ENCODE measurements around the gene ZBTB7C. TPM values are rescaled to one million over a fixed set of nuclear protein-coding genes. Genes with fewer than 3 reads are reported as not detected.

The ZBTB7C gene
- total and polyA plus RNA-seq, 2 donors, result 4.6 to 8.6 TPM

- Histone ChIP-seq H3K4me3 (ENCODE audit: low read depth, low read length) (no peak overlapping the region), H3K36me3 (ENCODE audit: insufficient read depth) (no peaks in the 10 kb centered on the region), H3K27ac (ENCODE audit: low read depth) (no peak overlapping the region), H3K4me1 (ENCODE audit: insufficient read depth) (no peaks in the 10 kb centered on the region)
- DNase-seq (ENCODE audit: extremely low spot score), result no peak
- 85% methylated on average over 5 of the region's 5 CpGs for WGBS
Measured at GRCh38 chr18:48046843-48047242, 362.3 kb downstream of the ZBTB7C start.

GRCh38 chr18:48045744-48046143, 363.4 kb downstream of the ZBTB7C start:
- no peaks in the 10 kb centered on the region for H3K4me1 ChIP-seq (ENCODE audit: insufficient read depth)
- 82% methylated on average over 2 of the region's 2 CpGs for WGBS
- no peak overlapping the region for H3K4me3 ChIP-seq (ENCODE audit: low read depth, low read length)
- no peak overlapping the region for H3K27ac ChIP-seq (ENCODE audit: low read depth)
- H3K36me3 ChIP-seq (ENCODE audit: insufficient read depth), result no peaks in the 10 kb centered on the region
- no peak for DNase-seq (ENCODE audit: extremely low spot score)

GRCh38 chr18:48044944-48045343, 364.2 kb downstream of the ZBTB7C start:
- Histone ChIP-seq H3K4me1 (ENCODE audit: insufficient read depth) (no peaks in the 10 kb centered on the region), H3K36me3 (ENCODE audit: insufficient read depth) (no peaks in the 10 kb centered on the region), H3K27ac (ENCODE audit: low read depth) (no peak overlapping the region), H3K4me3 (ENCODE audit: low read depth, low read length) (no peak overlapping the region)
- WGBS, result 91% methylated on average over 3 of the region's 3 CpGs
- DNase-seq (ENCODE audit: extremely low spot score), result no peak

DNA sequence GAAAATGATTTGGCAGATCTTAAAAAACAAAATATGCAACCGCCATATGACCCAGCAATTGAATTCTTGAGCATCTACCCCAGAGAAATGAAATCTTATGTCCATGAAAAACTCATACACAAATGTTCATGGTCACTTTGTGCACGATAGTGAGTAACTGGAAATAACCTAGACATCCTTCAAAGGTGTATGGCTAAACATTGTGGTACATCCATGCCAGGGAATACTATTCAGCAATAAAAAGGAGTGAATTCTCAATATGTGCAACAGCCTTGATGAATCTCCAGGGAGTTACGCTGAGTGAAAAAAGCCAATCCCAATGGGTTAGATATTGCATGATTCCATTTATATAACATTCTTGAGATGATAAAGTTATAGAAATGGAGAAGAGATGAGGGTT, 366.0 kb downstream of the ZBTB7C start:
- 98% methylated on average over 3 of the region's 3 CpGs for WGBS

DNA sequence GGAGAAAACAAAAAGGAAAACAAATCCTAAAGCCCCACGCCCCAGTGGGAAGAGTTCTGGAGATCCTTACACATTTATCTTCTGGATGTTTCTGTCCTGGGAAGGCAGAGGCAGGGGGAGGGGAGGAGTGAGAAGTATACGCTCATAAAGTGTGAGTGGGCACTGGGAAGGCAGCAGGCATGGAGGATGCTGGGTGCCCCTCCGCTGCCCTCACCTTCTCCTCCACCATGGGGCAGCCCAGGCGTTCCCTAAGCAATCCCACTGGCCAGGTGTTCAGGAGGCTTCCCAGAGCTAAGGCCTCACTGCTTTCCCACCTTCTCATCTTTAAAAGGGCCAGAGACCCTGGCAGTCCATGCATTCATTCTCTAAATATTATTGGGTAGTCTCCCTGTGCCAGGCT, 366.8 kb downstream of the ZBTB7C start:
- Histone ChIP-seq H3K27ac (ENCODE audit: low read depth) (no peak overlapping the region), H3K4me1 (ENCODE audit: insufficient read depth) (no peaks in the 10 kb centered on the region), H3K4me3 (ENCODE audit: low read depth, low read length) (no peak overlapping the region), H3K36me3 (ENCODE audit: insufficient read depth) (no peaks in the 10 kb centered on the region)
- no peak for DNase-seq (ENCODE audit: extremely low spot score)
- 77% methylated on average over 4 of the region's 4 CpGs for WGBS

More for the DNA sequence above, 366.0 kb downstream of the ZBTB7C start:
- H3K4me3 ChIP-seq (ENCODE audit: low read depth, low read length), result no peak overlapping the region
- no peaks in the 10 kb centered on the region for H3K4me1 ChIP-seq (ENCODE audit: insufficient read depth)
- no peak for DNase-seq (ENCODE audit: extremely low spot score)
- H3K27ac ChIP-seq (ENCODE audit: low read depth), result no peak overlapping the region
- H3K36me3 ChIP-seq (ENCODE audit: insufficient read depth), result no peaks in the 10 kb centered on the region

- WGBS, result 95% methylated on average over 23 of the region's 23 CpGs
- Histone ChIP-seq H3K36me3 (ENCODE audit: insufficient read depth) (no peaks in the 10 kb centered on the region), H3K4me1 (ENCODE audit: insufficient read depth) (no peaks in the 10 kb centered on the region), H3K4me3 (ENCODE audit: low read depth, low read length) (no peak overlapping the region), H3K27ac (ENCODE audit: low read depth) (no peak overlapping the region)
- DNase-seq (ENCODE audit: extremely low spot score), result no peak
Measured at GRCh38 chr18:48040457-48041110, 368.6 kb downstream of the ZBTB7C start.

- Histone ChIP-seq H3K4me3 (ENCODE audit: low read depth, low read length) (no peak overlapping the region), H3K4me1 (ENCODE audit: insufficient read depth) (no peaks in the 10 kb centered on the region), H3K36me3 (ENCODE audit: insufficient read depth) (no peaks in the 10 kb centered on the region), H3K27ac (ENCODE audit: low read depth) (no peak overlapping the region)
- DNase-seq (ENCODE audit: extremely low spot score), result no peak
- 97% methylated on average over 17 of the region's 17 CpGs for WGBS
Measured at GRCh38 chr18:48039769-48040215, 369.4 kb downstream of the ZBTB7C start.

- Histone ChIP-seq H3K27ac (ENCODE audit: low read depth) (no peak overlapping the region), H3K36me3 (ENCODE audit: insufficient read depth) (no peaks in the 10 kb centered on the region), H3K4me3 (ENCODE audit: low read depth, low read length) (no peak overlapping the region), H3K4me1 (ENCODE audit: insufficient read depth) (no peaks in the 10 kb centered on the region)
- 96% methylated on average over 6 of the region's 6 CpGs for WGBS
- no peak for DNase-seq (ENCODE audit: extremely low spot score)
Measured at GRCh38 chr18:48038636-48039035, 370.5 kb downstream of the ZBTB7C start.

DNA sequence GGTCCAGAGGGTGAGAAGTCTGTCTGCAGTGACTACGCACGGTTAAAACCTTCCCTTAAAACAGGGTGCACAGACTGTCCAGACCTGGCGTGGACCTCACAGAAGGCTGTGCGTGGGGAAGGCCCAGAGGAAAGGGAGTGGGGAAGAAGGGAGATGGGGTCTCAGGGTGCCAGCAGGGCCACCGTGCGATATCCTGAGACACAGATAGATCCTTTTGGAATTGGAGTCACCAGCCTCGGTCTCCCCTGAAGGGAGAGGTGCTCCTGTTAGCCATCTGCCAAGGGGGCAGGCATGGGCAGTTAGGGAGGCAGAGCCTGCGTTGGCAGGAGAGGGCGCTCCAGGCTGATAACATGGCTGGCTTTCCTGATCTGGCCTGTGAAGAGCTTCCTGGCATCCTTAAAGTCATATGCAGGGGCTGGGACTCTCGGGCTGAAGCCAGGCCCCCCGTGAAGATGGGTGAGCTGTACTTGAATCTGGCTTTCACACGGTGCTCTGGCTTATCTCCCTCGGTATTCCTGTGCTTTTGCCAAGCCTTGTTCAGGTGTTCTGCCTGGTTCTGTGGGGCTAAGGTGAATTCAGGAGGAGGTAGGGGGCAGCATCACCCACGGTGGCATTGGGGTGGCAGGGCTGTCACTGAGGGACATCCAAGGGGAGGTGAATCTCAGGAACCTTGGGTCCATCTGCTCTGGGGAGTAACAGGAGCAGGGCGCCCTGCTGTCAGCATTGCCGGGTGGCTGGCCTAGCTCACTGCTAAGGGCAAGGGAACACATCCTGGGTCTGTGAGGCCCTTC, 371.5 kb downstream of the ZBTB7C start:
- no peak overlapping the region for H3K4me3 ChIP-seq (ENCODE audit: low read depth, low read length)
- DNase-seq (ENCODE audit: extremely low spot score), result no peak
- no peaks in the 10 kb centered on the region for H3K36me3 ChIP-seq (ENCODE audit: insufficient read depth)
- H3K4me1 ChIP-seq (ENCODE audit: insufficient read depth), result no peaks in the 10 kb centered on the region
- H3K27ac ChIP-seq (ENCODE audit: low read depth), result no peak overlapping the region
- 88% methylated on average over 16 of the region's 16 CpGs for WGBS

DNA sequence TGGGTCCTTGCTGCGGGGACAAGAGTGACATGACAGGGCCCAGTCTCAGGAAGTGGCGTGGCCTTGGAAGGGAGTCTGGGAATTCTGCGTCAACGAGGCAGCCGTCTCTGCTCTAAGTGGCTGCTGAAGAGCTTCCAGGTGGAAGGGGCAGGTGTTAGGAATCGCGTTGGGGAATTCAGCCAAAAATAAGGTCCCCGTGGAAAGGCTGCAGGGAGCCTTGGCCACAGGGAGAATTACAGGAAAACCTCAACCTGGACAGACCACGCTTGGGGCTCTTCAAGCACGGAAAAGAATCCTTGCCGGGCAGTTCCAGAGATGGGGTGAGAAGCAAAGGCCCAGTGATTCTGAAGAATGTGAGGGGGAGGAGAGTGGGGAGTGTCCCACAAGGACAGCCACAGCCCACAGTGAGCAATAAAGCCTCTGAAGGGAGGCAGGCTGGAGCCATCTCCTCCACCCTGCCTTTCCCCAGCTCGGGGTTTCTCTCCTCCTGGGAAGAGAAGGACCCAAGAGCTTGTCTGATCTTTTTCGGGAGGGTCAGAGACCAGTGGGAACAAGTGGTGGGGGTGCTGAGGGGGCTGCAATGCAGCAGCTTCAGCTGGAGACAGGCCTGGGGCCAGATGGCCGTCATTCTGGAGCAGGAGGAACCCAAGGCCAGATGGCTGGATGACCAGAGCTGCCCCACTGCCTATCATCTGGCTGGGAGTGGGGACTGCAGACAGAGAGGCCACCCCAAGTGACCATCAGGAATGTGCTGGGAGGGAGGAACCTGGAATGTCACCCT, 372.4 kb downstream of the ZBTB7C start:
- H3K36me3 ChIP-seq (ENCODE audit: insufficient read depth), result no peaks in the 10 kb centered on the region
- H3K4me1 ChIP-seq (ENCODE audit: insufficient read depth), result no peaks in the 10 kb centered on the region
- no peak for DNase-seq (ENCODE audit: extremely low spot score)
- no peak overlapping the region for H3K27ac ChIP-seq (ENCODE audit: low read depth)
- no peak overlapping the region for H3K4me3 ChIP-seq (ENCODE audit: low read depth, low read length)
- 87% methylated on average over 14 of the region's 14 CpGs for WGBS

- no peak overlapping the region for H3K4me3 ChIP-seq (ENCODE audit: low read depth, low read length)
- H3K36me3 ChIP-seq (ENCODE audit: insufficient read depth), result no peaks in the 10 kb centered on the region
- no peak overlapping the region for H3K27ac ChIP-seq (ENCODE audit: low read depth)
- no peaks in the 10 kb centered on the region for H3K4me1 ChIP-seq (ENCODE audit: insufficient read depth)
- DNase-seq (ENCODE audit: extremely low spot score), result no peak
- WGBS, result 90% methylated on average over 6 of the region's 6 CpGs
Measured at GRCh38 chr18:48036226-48036625, 373.0 kb downstream of the ZBTB7C start.

DNA sequence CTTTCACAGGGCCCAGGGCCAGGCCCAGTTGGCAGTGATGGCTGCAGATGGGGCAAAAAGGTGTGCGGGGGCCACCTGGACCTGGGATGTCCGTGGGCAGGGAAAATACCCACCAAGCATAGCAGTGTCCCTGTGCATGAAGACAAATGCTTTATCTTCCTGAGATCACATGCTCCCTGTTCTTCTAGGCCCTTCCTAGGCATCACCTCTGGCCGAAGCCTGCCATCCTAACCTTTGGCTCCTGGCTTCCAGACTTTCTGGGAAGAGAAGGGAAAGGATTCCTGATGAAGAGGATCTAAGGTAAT, 373.7 kb downstream of the ZBTB7C start:
- WGBS, result 96% methylated on average over 3 of the region's 3 CpGs
- Histone ChIP-seq H3K27ac (ENCODE audit: low read depth) (no peak overlapping the region), H3K4me1 (ENCODE audit: insufficient read depth) (no peaks in the 10 kb centered on the region), H3K36me3 (ENCODE audit: insufficient read depth) (no peaks in the 10 kb centered on the region), H3K4me3 (ENCODE audit: low read depth, low read length) (no peak overlapping the region)
- DNase-seq (ENCODE audit: extremely low spot score), result no peak

DNA sequence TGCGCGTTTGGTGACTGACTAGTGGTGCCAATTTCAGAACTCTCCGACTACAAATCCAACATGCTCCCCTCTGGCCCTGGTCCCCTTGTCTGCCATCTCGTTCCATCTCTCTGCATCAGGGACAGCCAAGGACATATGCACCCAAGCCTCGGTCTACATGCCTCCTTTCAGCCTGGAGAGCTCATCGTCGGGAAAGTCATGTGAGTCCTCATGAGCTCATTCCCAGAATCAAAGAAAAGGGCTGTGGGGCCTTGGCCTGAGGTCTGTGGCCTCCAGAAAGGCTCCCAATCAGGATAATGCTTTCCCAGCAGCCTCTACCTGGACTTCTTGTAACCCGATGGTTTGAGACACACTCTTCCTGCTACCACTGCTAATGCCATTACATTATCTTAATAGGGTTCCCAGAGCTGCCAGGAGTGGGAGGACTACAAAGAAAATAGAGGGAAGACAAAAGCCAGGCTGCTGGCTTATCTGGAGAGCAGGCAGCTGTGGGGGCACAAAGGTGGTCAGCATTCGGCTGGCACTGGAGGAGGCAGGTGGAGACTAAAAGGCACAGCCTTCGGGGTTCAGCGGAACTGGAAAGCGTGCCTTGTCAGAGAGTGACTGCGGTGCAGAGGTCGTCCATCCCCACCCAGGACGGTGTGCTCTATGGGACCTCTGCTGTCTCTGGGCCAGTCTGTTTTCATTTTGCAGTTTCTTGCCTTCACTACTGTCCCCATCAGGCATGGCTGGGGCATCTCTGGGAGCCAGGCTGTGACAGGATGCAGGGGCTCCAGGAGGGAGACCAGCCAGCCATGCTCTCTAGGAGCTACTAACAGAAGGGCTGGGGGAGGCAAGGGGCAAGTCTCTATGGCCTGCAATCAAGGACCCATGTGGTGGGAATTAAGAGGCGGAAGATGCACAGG, 374.3 kb downstream of the ZBTB7C start:
- Histone ChIP-seq H3K4me1 (ENCODE audit: insufficient read depth) (no peaks in the 10 kb centered on the region), H3K4me3 (ENCODE audit: low read depth, low read length) (no peak overlapping the region), H3K36me3 (ENCODE audit: insufficient read depth) (no peaks in the 10 kb centered on the region), H3K27ac (ENCODE audit: low read depth) (no peak overlapping the region)
- DNase-seq (ENCODE audit: extremely low spot score), result no peak
- WGBS, result 87% methylated on average over 16 of the region's 16 CpGs

All from urinary bladder (tissue), 4 donors.